Ovary (tissue), 9 donors: Measurements from ENCODE around the gene PPDPF. TPM values are rescaled to one million over a fixed set of nuclear protein-coding genes. Genes with fewer than 3 reads are reported as not detected.
A peak's percentile ranks its signal among the peaks of the same experiment; 100 is the strongest.

Experiments used
- DNase-seq, 5 donors: peaks; one replicate each; pipeline ENCODE4 v3.0.0-alpha.2; 2019 to 2020
- H3K27ac ChIP-seq, 2 donors: fragments of 200-600 bp; one replicate each; pipeline versions ENCODE4 v1.5.1 to v1.8.0; 2019 to 2022
- H3K27me3 ChIP-seq: fragments of 200-600 bp; one replicate; pipeline ENCODE4 v1.8.0; 2022
- H3K36me3 ChIP-seq: fragments of 200-600 bp; sonication (generic); one replicate; pipeline ENCODE4 v1.5.1; 2019
- H3K4me1 ChIP-seq: one replicate; pipeline ENCODE4 v1.8.1; 2013; ENCODE audit warnings: mild to moderate bottlenecking, moderate library complexity; ENCODE audit not compliant: insufficient read depth
- H3K4me3 ChIP-seq: fragments of 200-600 bp; sonication (generic); one replicate; pipeline ENCODE4 v1.5.1; 2017
- H3K9me3 ChIP-seq, 2 donors: fragments of 200-600 bp in 1 of 2; sonication (generic) in 1 of 2; one replicate each; pipeline versions ENCODE4 v1.5.1 to v1.8.1; 2013 to 2019; ENCODE audit warnings: mild to moderate bottlenecking in 1 of 2, moderate library complexity in 1 of 2
- EP300 ChIP-seq: sonication (generic); formaldehyde crosslinking; IDR thresholded peaks from one replicate; pipeline ENCODE4 v1.6.1; 2017; ENCODE audit warnings: antibody characterized with exemption
- POLR2A ChIP-seq: fragments of 450-650 bp; IDR thresholded peaks from one replicate; pipeline ENCODE4 v1.6.1; 2017; ENCODE audit warnings: antibody characterized with exemption, mild to moderate bottlenecking, moderate library complexity
- WGBS, 3 donors: extraction: QIAGEN DNeasy Blood & Tissue Kit in 1 of 3; methylation state at CpG; one replicate each; pipeline versions ENCODE4 v1.1.5 to v1.1.7; 2013 to 2017; 5-methylcytosine and 5-hydroxymethylcytosine counted together
- intact Hi-C, 4 donors: fragments of 100-400 bp; cut with DNase I; formaldehyde crosslinking; loops; one replicate each; pipeline versions ENCODE4 v1.11.0 to v1.15.1; 2022 to 2023
- polyA plus RNA-seq, 2 donors: library from polyadenylated mRNA; stranded (reverse); fragments of 200-250 nt in 1 of 2; fragments of 350-450 nt in 1 of 2; fragmentation: Illumina TruSeq in 1 of 2; extraction: RNeasy Lipid Tissue Mini Kit (QIAGEN cat#74804) in 1 of 2; gene quantifications; one replicate each; pipeline ENCODE4 v1.2.3, GENCODE V29; 2013 to 2014
- total RNA-seq, 7 donors: library from RNA; depleted of rRNA in 2 of 7; stranded (reverse); fragments of >200 nt in 2 of 7; fragmentation: NEBNext Ultra II Directional in 3 of 7; extraction: Animal tissue kit (Norgen Biotek cat#: 25700) in 3 of 7; gene quantifications; one replicate each; pipeline versions ENCODE4 v1.1.0 to v1.2.4, GENCODE V29; 2016 to 2023
- TF ChIP-seq, protein P1 (sequence below), 3 donors: fragments of 450-650 bp in 2 of 3; fragments of 200-600 bp in 1 of 3; IDR thresholded peaks; one replicate each; pipeline versions ENCODE4 v1.5.1 to v1.8.0; 2016 to 2022; ENCODE audit warnings: antibody characterized with exemption in 3 of 3, mild to moderate bottlenecking in 1 of 3
- donor health status: DM: no; HTN: no; CAD: no; lungs with moderate emphysema.
- donor health status: DM: no; HTN: no; CAD: no.
- donor health status: Bipolar disorder and iron deficiency.
- donor health status: DM: yes; HTN: yes; CAD: no.
- donor health status: DM: no; HTN: no; CAD: no.
- donor health status: DM: yes; HTN: yes; CAD: no.

Gene PPDPF
- total and polyA plus RNA-seq, 9 donors, result 4.9 to 315 (median 201) TPM

DNA sequence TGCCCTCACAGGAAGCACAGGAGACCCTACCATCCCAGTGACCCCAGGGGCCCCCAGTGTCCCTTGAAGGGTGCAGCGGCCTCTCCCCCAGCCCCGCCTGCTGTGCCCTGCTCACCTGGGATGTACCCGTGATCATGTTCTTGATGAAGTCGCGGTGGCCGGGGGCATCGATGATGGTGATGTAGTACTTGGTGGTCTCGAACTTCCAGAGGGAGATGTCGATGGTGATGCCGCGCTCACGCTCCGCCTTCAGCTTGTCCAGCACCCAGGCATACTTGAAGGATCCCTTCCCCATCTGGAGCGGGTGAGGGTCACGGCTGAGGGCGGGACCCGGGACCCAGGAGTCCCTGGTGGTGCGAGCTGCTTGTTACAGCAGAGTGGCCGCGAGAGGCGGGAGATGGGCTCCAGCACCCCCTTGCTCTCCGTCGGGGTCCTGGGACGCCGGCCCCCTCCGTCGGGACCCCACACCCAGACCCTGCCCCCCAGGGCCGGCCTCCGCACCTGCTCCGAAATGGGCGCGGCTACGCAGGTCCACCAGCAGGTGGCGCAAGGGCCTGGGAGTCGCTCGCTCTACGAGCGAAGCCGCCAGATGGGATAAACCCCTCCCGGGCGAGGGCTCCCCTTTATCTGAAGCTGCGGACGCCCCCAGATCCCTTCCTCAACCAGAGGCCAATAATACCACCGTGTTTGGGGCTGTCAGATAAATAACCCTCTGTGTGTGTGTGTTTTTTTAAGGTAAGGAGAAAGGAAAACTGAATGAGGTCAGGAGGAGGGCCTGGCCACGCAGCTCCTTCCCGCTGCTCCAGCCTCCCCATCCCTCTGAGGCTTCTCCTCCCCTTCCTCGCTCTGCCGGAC is 24.6 kb upstream of the PPDPF start:
- H3K27me3 ChIP-seq, result no peaks in the 10 kb centered on the region
- DNase-seq, result peak; percentile 56 to 75 (median 70)
- intact Hi-C loops, result no loop called here
- peaks cover 4% of the 10 kb centered on the region for H3K4me1 ChIP-seq
- TF ChIP-seq POLR2A, result no peak
- TF ChIP-seq, protein P1, sequence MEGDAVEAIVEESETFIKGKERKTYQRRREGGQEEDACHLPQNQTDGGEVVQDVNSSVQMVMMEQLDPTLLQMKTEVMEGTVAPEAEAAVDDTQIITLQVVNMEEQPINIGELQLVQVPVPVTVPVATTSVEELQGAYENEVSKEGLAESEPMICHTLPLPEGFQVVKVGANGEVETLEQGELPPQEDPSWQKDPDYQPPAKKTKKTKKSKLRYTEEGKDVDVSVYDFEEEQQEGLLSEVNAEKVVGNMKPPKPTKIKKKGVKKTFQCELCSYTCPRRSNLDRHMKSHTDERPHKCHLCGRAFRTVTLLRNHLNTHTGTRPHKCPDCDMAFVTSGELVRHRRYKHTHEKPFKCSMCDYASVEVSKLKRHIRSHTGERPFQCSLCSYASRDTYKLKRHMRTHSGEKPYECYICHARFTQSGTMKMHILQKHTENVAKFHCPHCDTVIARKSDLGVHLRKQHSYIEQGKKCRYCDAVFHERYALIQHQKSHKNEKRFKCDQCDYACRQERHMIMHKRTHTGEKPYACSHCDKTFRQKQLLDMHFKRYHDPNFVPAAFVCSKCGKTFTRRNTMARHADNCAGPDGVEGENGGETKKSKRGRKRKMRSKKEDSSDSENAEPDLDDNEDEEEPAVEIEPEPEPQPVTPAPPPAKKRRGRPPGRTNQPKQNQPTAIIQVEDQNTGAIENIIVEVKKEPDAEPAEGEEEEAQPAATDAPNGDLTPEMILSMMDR (IDR thresholded peaks at IDR 0.05), result peak; percentile 70 to 75 (median 71)
- WGBS, 3 donors, result 20 to 24% (median 21%) methylated on average over 47 to 48 of the region's 48 CpGs
- no peak overlapping the region for H3K27ac ChIP-seq
- H3K36me3 ChIP-seq, result no peaks in the 10 kb centered on the region
- peak overlapping the region; percentile 31 for H3K4me3 ChIP-seq
- H3K9me3 ChIP-seq, result no peaks in the 10 kb centered on the region

DNA sequence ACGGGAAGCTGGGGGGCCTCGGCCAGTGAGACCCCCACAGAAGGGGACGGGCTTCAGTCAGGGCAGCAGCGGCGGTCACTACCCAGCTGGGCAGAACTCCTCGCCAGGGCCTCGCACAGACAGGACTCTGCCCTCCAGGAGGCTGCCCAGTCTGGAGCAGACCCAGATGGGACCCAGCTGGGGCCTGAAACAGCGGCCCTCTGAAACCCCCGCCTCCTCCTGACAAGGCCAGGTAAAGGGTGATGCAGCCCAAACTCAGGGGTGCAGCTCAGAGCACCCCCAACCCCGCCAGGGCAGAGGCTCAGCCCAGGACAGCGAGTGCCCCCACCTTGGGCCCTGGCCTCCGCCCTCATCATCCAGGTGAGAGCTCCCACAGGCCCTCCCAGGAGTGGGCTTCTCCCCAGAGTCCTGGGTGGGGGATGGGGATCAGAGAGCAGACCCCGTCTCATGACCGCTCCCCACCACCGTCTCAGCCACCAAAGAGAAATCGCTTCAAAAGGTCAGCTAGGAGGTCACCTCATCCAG is 23.9 kb upstream of the PPDPF start:
- H3K4me3 ChIP-seq, result peak overlapping the region; percentile 31
- no peaks in the 10 kb centered on the region for H3K9me3 ChIP-seq
- H3K27me3 ChIP-seq, result no peaks in the 10 kb centered on the region
- H3K36me3 ChIP-seq, result no peaks in the 10 kb centered on the region
- H3K27ac ChIP-seq, result no peak overlapping the region
- WGBS, 3 donors, result 52 to 57% (median 56%) methylated on average over 15 to 16 of the region's 16 CpGs
- peaks cover 4% of the 10 kb centered on the region for H3K4me1 ChIP-seq
- no peak for DNase-seq
- no peak for TF ChIP-seq EP300
- intact Hi-C loops, result no loop called here

DNA sequence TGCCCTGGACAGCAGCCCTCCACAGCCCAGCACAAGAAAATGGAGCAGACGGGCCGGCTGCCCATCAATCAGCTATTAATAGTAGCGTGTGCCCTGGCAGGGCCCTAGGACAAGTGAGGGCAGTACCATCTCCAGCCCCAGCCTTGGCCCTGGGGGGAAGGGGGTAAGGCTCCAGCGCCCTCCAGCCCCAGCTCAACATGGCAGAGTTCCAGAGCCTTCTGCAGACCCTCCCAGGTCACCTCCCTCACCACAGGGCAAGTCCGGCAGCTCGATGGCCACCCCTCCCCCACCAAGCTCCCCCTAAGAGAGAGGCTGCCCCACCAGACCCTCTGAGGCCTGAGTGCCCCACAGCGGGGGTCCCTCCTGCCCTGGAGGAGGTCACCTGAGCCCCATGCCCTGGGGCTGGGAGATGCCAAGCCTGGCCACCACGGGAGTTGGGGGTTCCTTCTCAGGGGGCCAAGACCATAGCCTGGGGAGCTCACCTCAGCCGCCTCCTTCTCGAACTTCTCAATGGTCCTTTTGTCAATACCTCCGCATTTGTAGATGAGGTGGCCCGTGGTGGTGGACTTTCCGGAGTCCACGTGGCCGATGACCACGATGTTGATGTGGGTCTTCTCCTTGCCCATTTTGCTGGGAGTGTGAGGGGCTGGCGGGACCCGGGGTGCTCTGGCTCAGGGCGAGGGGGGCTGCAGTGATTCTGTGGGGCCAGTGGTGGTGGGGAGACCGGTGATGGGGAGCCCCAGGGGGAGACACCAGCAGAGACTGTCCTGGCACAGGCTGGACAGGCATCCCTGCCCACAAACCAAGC is 23.2 kb upstream of the PPDPF start:
- DNase-seq, result no peak
- intact Hi-C loops, result no loop called here
- no peak overlapping the region for H3K4me3 ChIP-seq
- H3K4me1 ChIP-seq, result peaks cover 4% of the 10 kb centered on the region
- 66 to 72% (median 67%) methylated on average over 18 to 20 of the region's 20 CpGs for WGBS, 3 donors
- no peaks in the 10 kb centered on the region for H3K27me3 ChIP-seq
- TF ChIP-seq EP300, result no peak
- no peak for TF ChIP-seq POLR2A
- TF ChIP-seq, protein P1 (IDR thresholded peaks at IDR 0.05), result no peak
- no peaks in the 10 kb centered on the region for H3K9me3 ChIP-seq
- no peak overlapping the region for H3K27ac ChIP-seq
- H3K36me3 ChIP-seq, result no peaks in the 10 kb centered on the region

DNA sequence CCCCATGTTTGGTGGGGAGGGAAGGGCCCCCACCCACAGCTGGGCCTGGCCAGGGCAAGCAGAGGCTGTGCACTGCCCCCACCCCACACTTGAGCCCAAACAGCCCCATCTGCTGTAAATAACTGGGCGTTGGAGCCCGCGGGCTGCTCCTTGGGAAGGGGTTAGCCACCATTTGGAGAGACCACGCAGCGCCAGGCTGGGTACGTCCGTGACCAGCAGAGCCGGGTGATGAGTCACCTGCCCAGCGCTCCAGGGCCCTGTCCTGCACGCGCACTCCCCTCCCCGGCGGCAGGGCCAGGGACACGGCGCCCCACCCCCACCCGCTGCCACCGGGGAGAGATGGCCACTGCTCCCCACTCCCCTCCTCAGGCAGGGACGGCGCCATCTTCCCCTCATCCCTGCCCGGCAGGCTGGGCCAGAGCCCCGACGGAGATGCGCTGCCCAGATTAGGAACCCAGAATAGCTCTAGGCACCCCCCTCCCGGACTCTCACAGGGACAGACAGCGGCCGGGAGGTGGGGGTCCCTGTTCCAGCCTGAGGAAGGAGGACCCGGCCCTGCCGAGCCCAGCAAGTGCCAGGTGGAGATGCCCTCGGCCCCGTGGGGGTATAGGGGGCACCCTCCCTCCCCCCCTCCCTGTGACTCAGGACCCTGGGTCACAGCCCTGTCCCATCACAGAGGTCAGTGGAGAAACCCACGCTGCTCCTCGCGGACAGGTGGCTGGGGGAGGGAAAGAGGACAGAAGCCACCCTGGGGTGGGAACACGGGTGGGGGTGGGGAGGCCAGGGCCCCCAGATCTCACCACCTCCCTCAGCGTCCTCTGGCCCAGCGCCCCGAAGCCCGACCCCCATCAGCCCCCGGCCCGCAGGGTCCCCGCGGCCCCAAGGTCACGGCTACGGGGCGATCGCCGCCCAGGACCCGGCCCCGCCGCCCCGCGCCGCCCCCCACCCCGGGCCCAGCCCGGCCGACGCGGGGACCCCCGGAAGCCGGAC is 22.3 kb upstream of the PPDPF start:
- DNase-seq, result peak in 1 of 5 donors; percentile 17
- no peak overlapping the region for H3K27ac ChIP-seq
- no peak for TF ChIP-seq EP300
- TF ChIP-seq, protein P1 (IDR thresholded peaks at IDR 0.05), result no peak
- TF ChIP-seq POLR2A, result no peak
- H3K4me1 ChIP-seq, result peaks cover 4% of the 10 kb centered on the region
- WGBS, 3 donors, result 6 to 9% (median 8%) methylated on average over 30 to 60 of the region's 60 CpGs
- intact Hi-C loops, result no loop called here
- no peaks in the 10 kb centered on the region for H3K9me3 ChIP-seq
- no peaks in the 10 kb centered on the region for H3K27me3 ChIP-seq
- H3K36me3 ChIP-seq, result no peaks in the 10 kb centered on the region
- no peak overlapping the region for H3K4me3 ChIP-seq
